Measurements from ENCODE around the gene ALPG. TPM values are rescaled to one million over a fixed set of nuclear protein-coding genes. Genes with fewer than 3 reads are reported as not detected.
"Not testable (repeated sequence)": the region's sequence is repeated elsewhere in the genome, so short reads cannot be mapped to it uniquely, and the experiment has no call there.

The ALPG gene
- total RNA-seq, 1 donor from 2014 or later, result not detected

DNA sequence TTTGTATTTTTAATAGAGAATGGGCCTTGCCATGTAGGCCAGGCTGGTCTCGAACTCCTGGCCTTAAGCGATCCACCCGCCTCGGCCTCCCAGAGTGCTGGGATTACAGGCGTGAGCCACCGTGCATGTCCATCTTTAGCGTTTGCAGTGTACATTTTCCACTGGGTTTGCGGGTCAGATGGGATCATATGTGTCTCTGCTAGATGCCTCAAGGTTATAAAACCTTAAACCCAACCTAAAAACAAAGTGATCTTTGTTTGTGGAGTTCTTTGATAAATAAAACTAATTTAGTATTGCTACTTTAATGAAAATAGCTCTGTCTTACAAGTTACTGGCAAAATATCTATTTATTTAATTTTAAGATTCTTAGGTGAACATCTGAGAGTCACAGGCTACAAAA, 13.1 kb upstream of the ALPG start:
- no peak overlapping the region for H3K27ac Mint-ChIP-seq
- no peaks in the 10 kb centered on the region for H3K4me1 Mint-ChIP-seq (ENCODE audit: low read depth)
- DNase-seq (ENCODE audit: low spot score, unreplicated experiment), result no peak
- H3K27me3 Mint-ChIP-seq, result peaks cover 35% of the 10 kb centered on the region
- no peak for TF ChIP-seq CTCF (IDR thresholded peaks at IDR 0.05; ENCODE audit: unreplicated experiment)
- no peaks in the 10 kb centered on the region for H3K36me3 Mint-ChIP-seq (ENCODE audit: insufficient read depth)
- no peak overlapping the region for H3K4me3 Mint-ChIP-seq (ENCODE audit: low read depth)
- no peaks in the 10 kb centered on the region for H3K9me3 Mint-ChIP-seq (ENCODE audit: low read depth)

DNA sequence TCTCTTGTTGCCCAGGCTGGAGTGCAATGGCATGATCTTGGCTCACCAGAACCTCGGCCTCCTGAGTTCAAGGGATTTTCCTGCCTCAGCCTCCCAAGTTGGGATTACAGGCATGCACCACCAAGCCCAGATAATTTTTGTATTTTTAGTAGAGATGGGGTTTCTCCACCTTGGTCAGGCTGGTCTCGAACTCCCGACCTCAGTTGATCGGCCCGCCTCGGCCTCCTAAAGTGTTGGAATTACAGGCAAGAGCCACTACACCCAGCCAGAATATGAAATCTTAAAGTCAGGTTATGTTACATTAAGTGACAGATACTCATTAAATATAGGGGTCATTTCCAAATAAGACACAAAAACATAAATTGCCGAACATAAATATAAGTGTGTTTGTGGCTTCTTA, 12.2 kb upstream of the ALPG start:
- not testable (repeated sequence) for DNase-seq (ENCODE audit: low spot score, unreplicated experiment); H3K9me3 Mint-ChIP-seq (ENCODE audit: low read depth); H3K4me1 Mint-ChIP-seq (ENCODE audit: low read depth); H3K27ac Mint-ChIP-seq; H3K36me3 Mint-ChIP-seq (ENCODE audit: insufficient read depth); H3K4me3 Mint-ChIP-seq (ENCODE audit: low read depth)
- H3K27me3 Mint-ChIP-seq, result peaks cover 28% of the 10 kb centered on the region

GRCh38 chr2:232395586-232395985, 11.1 kb upstream of the ALPG start:
- Mint-ChIP-seq H3K27me3 (peaks cover 25% of the 10 kb centered on the region), H3K4me3 (ENCODE audit: low read depth) (no peak overlapping the region), H3K36me3 (ENCODE audit: insufficient read depth) (no peaks in the 10 kb centered on the region), H3K9me3 (ENCODE audit: low read depth) (no peaks in the 10 kb centered on the region), H3K27ac (no peak overlapping the region), H3K4me1 (ENCODE audit: low read depth) (no peaks in the 10 kb centered on the region)
- DNase-seq (ENCODE audit: low spot score, unreplicated experiment), result no peak
- no peak for TF ChIP-seq CTCF (IDR thresholded peaks at IDR 0.05; ENCODE audit: unreplicated experiment)

DNA sequence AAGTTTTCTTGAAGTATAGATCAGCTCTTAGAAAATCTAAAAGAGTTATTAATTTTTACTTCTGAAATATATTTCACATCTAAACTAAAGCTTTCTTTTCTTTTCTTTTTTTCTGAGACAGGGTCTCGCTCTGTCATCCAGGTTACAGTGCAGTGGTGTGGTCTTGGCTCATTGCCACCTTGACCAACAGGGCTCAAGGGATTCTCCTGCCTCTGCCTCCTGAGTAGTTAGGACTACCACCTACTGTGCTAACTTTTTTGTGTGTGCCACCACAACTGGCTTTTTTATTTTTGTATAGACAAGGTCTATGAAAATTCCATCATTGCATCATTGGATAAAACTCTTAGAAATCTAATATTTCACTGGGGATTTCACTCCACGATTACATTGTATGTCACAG, 10.0 kb upstream of the ALPG start:
- no peaks in the 10 kb centered on the region for H3K36me3 Mint-ChIP-seq (ENCODE audit: insufficient read depth)
- peaks cover 20% of the 10 kb centered on the region for H3K27me3 Mint-ChIP-seq
- H3K9me3 Mint-ChIP-seq (ENCODE audit: low read depth), result no peaks in the 10 kb centered on the region
- H3K4me1 Mint-ChIP-seq (ENCODE audit: low read depth), result no peaks in the 10 kb centered on the region
- DNase-seq (ENCODE audit: low spot score, unreplicated experiment), result no peak
- H3K27ac Mint-ChIP-seq, result no peak overlapping the region
- TF ChIP-seq CTCF (IDR thresholded peaks at IDR 0.05; ENCODE audit: unreplicated experiment), result no peak
- H3K4me3 Mint-ChIP-seq (ENCODE audit: low read depth), result no peak overlapping the region

DNA sequence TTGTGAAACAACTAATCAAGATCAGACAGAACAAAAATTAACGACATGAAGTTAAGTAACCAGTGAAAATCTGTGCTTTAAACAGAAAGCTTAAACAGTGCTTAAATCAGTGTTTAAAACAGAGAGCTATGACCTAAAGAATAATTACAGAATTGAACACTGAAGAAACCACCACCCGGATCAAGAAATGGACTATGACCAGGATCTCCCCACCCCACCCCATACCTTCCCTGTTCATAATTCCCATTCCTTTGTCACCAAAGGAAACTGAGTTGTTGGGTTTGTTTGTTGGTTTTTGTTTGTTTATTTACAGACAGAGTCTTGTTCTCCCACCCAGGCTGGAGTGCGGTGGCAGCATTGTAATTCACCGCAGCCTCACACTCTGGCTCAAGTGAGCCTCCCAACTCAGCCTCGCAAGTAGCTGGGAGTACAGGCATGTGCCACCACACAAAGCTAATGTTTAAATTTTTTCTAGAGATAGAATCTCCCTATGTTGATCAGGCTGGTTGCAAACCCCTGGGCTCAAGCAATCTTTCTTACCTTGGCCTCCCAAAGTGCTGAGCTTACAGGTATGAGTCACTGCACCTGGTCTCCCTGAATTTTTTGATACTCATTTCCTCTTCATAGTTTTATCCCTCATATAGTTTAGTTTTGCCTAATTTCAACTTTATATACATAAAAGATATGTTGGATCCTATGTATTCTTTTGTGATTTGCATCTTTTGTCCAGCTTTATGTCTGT, 8.2 kb upstream of the ALPG start:
- Mint-ChIP-seq H3K4me3 (ENCODE audit: low read depth) (no peak overlapping the region), H3K27ac (no peak overlapping the region), H3K4me1 (ENCODE audit: low read depth) (peaks cover 2% of the 10 kb centered on the region), H3K9me3 (ENCODE audit: low read depth) (no peaks in the 10 kb centered on the region), H3K36me3 (ENCODE audit: insufficient read depth) (no peaks in the 10 kb centered on the region), H3K27me3 (peaks cover 16% of the 10 kb centered on the region)
- no peak for DNase-seq (ENCODE audit: low spot score, unreplicated experiment)
- TF ChIP-seq CTCF (IDR thresholded peaks at IDR 0.05; ENCODE audit: unreplicated experiment), result no peak

Data from progenitor cell of endocrine pancreas (in vitro differentiated cells).